ENCODE measurements around the gene MBOAT1. TPM values are rescaled to one million over a fixed set of nuclear protein-coding genes. Genes with fewer than 3 reads are reported as not detected.

Gene MBOAT1
- total RNA-seq, 1 experiment from 2014 or later: 9.9 TPM

DNA sequence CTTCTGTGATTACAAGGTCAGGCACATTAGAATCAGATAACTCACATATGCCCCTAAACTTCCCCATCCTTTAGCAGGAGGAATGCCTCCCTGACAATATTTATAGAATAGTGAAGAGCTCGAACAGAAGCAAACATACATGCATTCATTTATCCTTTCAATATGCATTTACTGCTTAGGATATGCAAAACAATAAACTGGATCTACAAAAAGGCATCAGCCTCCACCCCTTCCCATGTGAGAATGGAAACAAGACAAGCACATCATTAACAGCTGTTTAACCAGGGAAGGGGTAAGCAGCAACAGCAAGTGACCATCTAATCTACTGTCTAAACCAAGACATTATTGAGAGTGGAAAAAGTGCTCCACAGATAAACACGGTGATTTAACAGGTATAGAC, 107.6 kb downstream of the MBOAT1 start:
- H3K4me3 Mint-ChIP-seq: no peak overlapping the region
- H4K8ac ChIP-seq (replicated peaks; ENCODE audit: insufficient read length, low read depth, low read length): no peak overlapping the region
- no peaks in the 10 kb centered on the region for H3K4me1 Mint-ChIP-seq

More for the DNA sequence above, 107.6 kb downstream of the MBOAT1 start:
- Histone ChIP-seq H3T11ph (ENCODE audit: low read length) (no peak overlapping the region), H4K5ac (ENCODE audit: insufficient read length, low read depth, low read length) (no peak overlapping the region), H3K27ac (ENCODE audit: insufficient read length, low read depth, low read length) (no peak overlapping the region), H2BK20ac (ENCODE audit: low read depth, low read length, poor library complexity, severe bottlenecking) (no peak overlapping the region), H2BK5ac (ENCODE audit: insufficient read length, low read length) (no peak overlapping the region), H2AK5ac (ENCODE audit: insufficient read length, low read length) (no peak overlapping the region), H3K23me2 (ENCODE audit: insufficient read length, low read depth, low read length, poor library complexity, severe bottlenecking) (no peaks in the 10 kb centered on the region), H3K79me1 (ENCODE audit: insufficient read depth, low read depth, low read length, poor library complexity, severe bottlenecking) (no peaks in the 10 kb centered on the region), H2BK15ac (ENCODE audit: low read depth, low read length) (no peak overlapping the region), H3K56ac (ENCODE audit: insufficient read length, low read depth, low read length) (no peak overlapping the region), H3K23ac (ENCODE audit: insufficient read length, low read depth, low read length) (no peak overlapping the region), H3K27me3 (ENCODE audit: insufficient read depth, low read length) (no peaks in the 10 kb centered on the region), H4K20me1 (ENCODE audit: control insufficient read depth, insufficient read depth, insufficient read length) (no peaks in the 10 kb centered on the region), H3K14ac (ENCODE audit: insufficient read depth, low read length) (no peak overlapping the region), H2BK12ac (ENCODE audit: insufficient read length, low read depth, low read length) (no peak overlapping the region), H4K91ac (ENCODE audit: insufficient read length, low read depth, low read length) (no peak overlapping the region), H3K9ac (ENCODE audit: extremely low read depth, insufficient read length, low read length) (no peak overlapping the region), H3K9me3 (ENCODE audit: control insufficient read depth, low read depth, low read length) (no peaks in the 10 kb centered on the region), H3K4me1 (ENCODE audit: insufficient read depth, low read length) (no peaks in the 10 kb centered on the region), H3K4ac (ENCODE audit: low read depth, low read length) (no peak overlapping the region), H2BK120ac (ENCODE audit: low read depth, low read length, poor library complexity, severe bottlenecking) (no peak overlapping the region), H3K18ac (ENCODE audit: insufficient read length, low read depth, low read length) (no peak overlapping the region), H3K79me2 (ENCODE audit: insufficient read depth, low read length) (no peaks in the 10 kb centered on the region), H2AFZ (ENCODE audit: low read length) (no peak overlapping the region), H3K4me2 (ENCODE audit: insufficient read depth, insufficient read length, low read length) (no peak overlapping the region)
- Mint-ChIP-seq H3K36me3 (ENCODE audit: insufficient read depth in 1 of 3, low read depth in 3 of 3) (peaks cover 2 to 12% (median 4%) of the 10 kb centered on the region in 3 experiments; a peak in 3 of 7 replicates), H3K27me3 (ENCODE audit: low read depth) (no peaks in the 10 kb centered on the region), H3K9me3 (no peaks in the 10 kb centered on the region), H3K27ac (no peak overlapping the region)
- no peak for DNase-seq
- TF ChIP-seq, protein P1, sequence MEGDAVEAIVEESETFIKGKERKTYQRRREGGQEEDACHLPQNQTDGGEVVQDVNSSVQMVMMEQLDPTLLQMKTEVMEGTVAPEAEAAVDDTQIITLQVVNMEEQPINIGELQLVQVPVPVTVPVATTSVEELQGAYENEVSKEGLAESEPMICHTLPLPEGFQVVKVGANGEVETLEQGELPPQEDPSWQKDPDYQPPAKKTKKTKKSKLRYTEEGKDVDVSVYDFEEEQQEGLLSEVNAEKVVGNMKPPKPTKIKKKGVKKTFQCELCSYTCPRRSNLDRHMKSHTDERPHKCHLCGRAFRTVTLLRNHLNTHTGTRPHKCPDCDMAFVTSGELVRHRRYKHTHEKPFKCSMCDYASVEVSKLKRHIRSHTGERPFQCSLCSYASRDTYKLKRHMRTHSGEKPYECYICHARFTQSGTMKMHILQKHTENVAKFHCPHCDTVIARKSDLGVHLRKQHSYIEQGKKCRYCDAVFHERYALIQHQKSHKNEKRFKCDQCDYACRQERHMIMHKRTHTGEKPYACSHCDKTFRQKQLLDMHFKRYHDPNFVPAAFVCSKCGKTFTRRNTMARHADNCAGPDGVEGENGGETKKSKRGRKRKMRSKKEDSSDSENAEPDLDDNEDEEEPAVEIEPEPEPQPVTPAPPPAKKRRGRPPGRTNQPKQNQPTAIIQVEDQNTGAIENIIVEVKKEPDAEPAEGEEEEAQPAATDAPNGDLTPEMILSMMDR (conservative IDR thresholded peaks at IDR 0.05): no peak
- WGBS (ENCODE audit: extremely low coverage, insufficient read length, low lambda C conversion rate): no CpG with 5 or more reads among the region's 2 CpGs
